CD1c-positive myeloid dendritic cell (primary cell): ENCODE measurements around the gene GFY.
"Not testable (repeated sequence)": the region's sequence is repeated elsewhere in the genome, so short reads cannot be mapped to it uniquely, and the experiment has no call there.

Source experiments
- DNase-seq: peaks from one replicate; pipeline ENCODE4 v3.0.0-alpha.2; 2016; ENCODE audit errors: extremely low spot score

Gene GFY

GRCh38 chr19:49469828-49470614 lies 44.8 kb downstream of the GFY start:
- DNase-seq: peak; percentile 66

GRCh38 chr19:49470615-49470978 lies 45.4 kb downstream of the GFY start:
- no peak for DNase-seq

GRCh38 chr19:49472936-49473335 lies 47.7 kb downstream of the GFY start:
- DNase-seq: no peak

- not testable (repeated sequence) for DNase-seq
Observed at GRCh38 chr19:49473501-49473867, 48.3 kb downstream of the GFY start.

- peak; percentile 90 for DNase-seq
Observed at GRCh38 chr19:49473868-49474541, 48.8 kb downstream of the GFY start, which contains the start of gene FLT3LG. Gene FLT3LG (plus strand): TSS chr19:49474215. CDS start chr19:49474640, 425 bp downstream.

GRCh38 chr19:49474542-49474924 lies 49.3 kb downstream of the GFY start:
- DNase-seq: no peak

GRCh38 chr19:49475191-49475917 lies 50.2 kb downstream of the GFY start:
- no peak for DNase-seq

- peak; percentile 35 for DNase-seq
Observed at GRCh38 chr19:49475995-49476880, 51.0 kb downstream of the GFY start.
